Tibial nerve (tissue), 4 donors: ENCODE results near the gene FCRLB. TPM values are rescaled to one million over a fixed set of nuclear protein-coding genes. Genes with fewer than 3 reads are reported as not detected.
A peak's percentile ranks its signal among the peaks of the same experiment; 100 is the strongest.

ENCODE experiments used
- DNase-seq, 2 donors: peaks; one replicate each; pipeline ENCODE4 v3.0.0-alpha.2; 2019; ENCODE audit warnings: low spot score in 2 of 2
- H3K27ac ChIP-seq, 4 donors: fragments of 200-600 bp; sonication (generic) in 3 of 4; one replicate each; pipeline ENCODE4 v1.5.1; 2017 to 2019; ENCODE audit warnings: mild to moderate bottlenecking in 1 of 4
- H3K27me3 ChIP-seq, 2 donors: fragments of 200-600 bp; sonication (generic) in 1 of 2; one replicate each; pipeline versions ENCODE4 v1.5.1 to v1.6.0; 2017 to 2019
- H3K36me3 ChIP-seq, 3 donors: fragments of 200-600 bp; sonication (generic); one replicate each; pipeline ENCODE4 v1.5.1; 2018 to 2019
- H3K4me1 ChIP-seq, 4 donors: fragments of 200-600 bp; sonication (generic) in 3 of 4; one replicate each; pipeline ENCODE4 v1.5.1; 2017 to 2019
- H3K4me3 ChIP-seq, 4 donors: fragments of 200-600 bp; sonication (generic) in 3 of 4; one replicate each; pipeline ENCODE4 v1.5.1; 2017 to 2019; ENCODE audit warnings: mild to moderate bottlenecking in 1 of 4, moderate library complexity in 1 of 4
- H3K9me3 ChIP-seq, 4 donors: fragments of 200-600 bp; sonication (generic) in 3 of 4; one replicate each; pipeline ENCODE4 v1.5.1; 2017 to 2019
- CTCF ChIP-seq, 5 experiments: fragments of 200-600 bp in 3 of 5; fragments of 450-650 bp in 2 of 5; sonication (generic) in 3 of 5; IDR thresholded peaks; one replicate each; pipeline ENCODE4 v1.5.1; 2016 to 2019; ENCODE audit warnings: antibody characterized with exemption in 5 of 5, mild to moderate bottlenecking in 3 of 5, moderate library complexity in 2 of 5
- EP300 ChIP-seq, 2 donors: sonication (generic); formaldehyde crosslinking; IDR thresholded peaks; one replicate each; pipeline ENCODE4 v1.6.1; 2017; ENCODE audit warnings: antibody characterized with exemption in 2 of 2, mild to moderate bottlenecking in 1 of 2
- POLR2A ChIP-seq, 2 donors: fragments of 450-650 bp; IDR thresholded peaks; one replicate each; pipeline ENCODE4 v1.6.1; 2017; ENCODE audit warnings: antibody characterized with exemption in 2 of 2, mild to moderate bottlenecking in 2 of 2, moderate library complexity in 2 of 2
- WGBS, 2 donors: methylation state at CpG; one replicate each; pipeline ENCODE4 v1.1.5; 2018; 5-methylcytosine and 5-hydroxymethylcytosine counted together
- total RNA-seq, 4 donors: library from RNA; depleted of rRNA; stranded (reverse); fragments of >200 nt; gene quantifications; one replicate each; pipeline ENCODE4 v1.1.0, GENCODE V29; 2016

FCRLB gene
- total RNA-seq, 4 donors from 2014 or later, result 2.4 to 4.7 (median 2.6) TPM

- no peak for TF ChIP-seq CTCF (IDR thresholded peaks at IDR 0.05)
- TF ChIP-seq EP300 (IDR thresholded peaks at IDR 0.05), result no peak
- TF ChIP-seq POLR2A (IDR thresholded peaks at IDR 0.05), result no peak
- no peak overlapping the region for H3K4me3 ChIP-seq
- no peaks in the 10 kb centered on the region for H3K27me3 ChIP-seq
- WGBS, 2 donors, result 68 to 69% methylated on average over 6 of the region's 6 CpGs
- H3K9me3 ChIP-seq, result no peaks in the 10 kb centered on the region
- peaks cover 0 to 29% (median 9%) of the 10 kb centered on the region in 4 donors for H3K4me1 ChIP-seq
- no peak for DNase-seq
- H3K27ac ChIP-seq, result no peak overlapping the region
- peaks cover 0 to 16% (median 4%) of the 10 kb centered on the region in 3 donors for H3K36me3 ChIP-seq
Observed at GRCh38 chr1:161747801-161748200, 26.5 kb downstream of the FCRLB start.

GRCh38 chr1:161749509-161750407 lies 28.4 kb downstream of the FCRLB start, which contains the start of gene DUSP12:
Gene DUSP12, plus strand, starts transcription at chr1:161749786. Its CDS starts 16 bp downstream, at chr1:161749802.
- peak; percentile 85 to 87 for DNase-seq
- Histone ChIP-seq H3K4me1 (peaks cover 0 to 29% (median 9%) of the 10 kb centered on the region in 4 donors), H3K27ac (peak within 1 kb of the TSS; percentile 60 to 91 (median 88)), H3K27me3 (no peaks in the 10 kb centered on the region), H3K36me3 (peaks cover 0 to 35% (median 18%) of the 10 kb centered on the region in 3 donors), H3K4me3 (peak within 1 kb of the TSS; percentile 70 to 94 (median 88)), H3K9me3 (no peaks in the 10 kb centered on the region)
- WGBS, 2 donors, result 0 to 1% methylated on average over 42 to 45 of the region's 65 CpGs
- TF ChIP-seq EP300 (IDR thresholded peaks at IDR 0.05) (peak in 1 of 2 donors; percentile 80), POLR2A (IDR thresholded peaks at IDR 0.05) (peak in 1 of 2 donors; percentile 25), CTCF (IDR thresholded peaks at IDR 0.05) (peak in 1 of 5 experiments; percentile 18)

- H3K27me3 ChIP-seq, result no peaks in the 10 kb centered on the region
- peak in 3 of 5 experiments; percentile 13 to 34 (median 17) for TF ChIP-seq CTCF (IDR thresholded peaks at IDR 0.05)
- TF ChIP-seq EP300 (IDR thresholded peaks at IDR 0.05), result no peak
- WGBS, 2 donors, result 76 to 79% methylated on average over 7 of the region's 7 CpGs
- no peaks in the 10 kb centered on the region for H3K9me3 ChIP-seq
- H3K4me1 ChIP-seq, result peaks cover 0 to 24% (median 12%) of the 10 kb centered on the region in 4 donors
- no peak overlapping the region for H3K27ac ChIP-seq
- DNase-seq, result no peak
- peaks cover 0 to 18% (median 0%) of the 10 kb centered on the region in 3 donors for H3K36me3 ChIP-seq
- no peak overlapping the region for H3K4me3 ChIP-seq
Observed at GRCh38 chr1:161763522-161764098, 42.3 kb downstream of the FCRLB start.

- H3K36me3 ChIP-seq, result no peaks in the 10 kb centered on the region
- no peaks in the 10 kb centered on the region for H3K9me3 ChIP-seq
- peaks cover 0 to 51% (median 12%) of the 10 kb centered on the region in 4 donors for H3K4me1 ChIP-seq
- no peaks in the 10 kb centered on the region for H3K27me3 ChIP-seq
- DNase-seq, result peak; percentile 88 to 94
- WGBS, 2 donors, result 0 to 1% methylated on average over 35 of the region's 35 CpGs
- H3K27ac ChIP-seq, result peak within 1 kb of the TSS; percentile 77 to 96 (median 86)
- peak; percentile 44 to 77 for TF ChIP-seq POLR2A (IDR thresholded peaks at IDR 0.05)
- TF ChIP-seq CTCF (IDR thresholded peaks at IDR 0.05), result peak in 2 of 5 experiments; percentile 19 to 53
- peak; percentile 95 to 99 for TF ChIP-seq EP300 (IDR thresholded peaks at IDR 0.05)
- peak within 1 kb of the TSS; percentile 62 to 74 (median 68) for H3K4me3 ChIP-seq
Observed at GRCh38 chr1:161766102-161766981, 45.0 kb downstream of the FCRLB start, which contains the start of gene ATF6. Gene ATF6, plus strand, starts transcription at chr1:161766320. Its CDS starts 41 bp downstream, at chr1:161766361.
